HG02885 (cell line): ENCODE measurements around the gene CACNA1C.

Source experiments
- ATAC-seq: cut with Tn5 transposase; IDR thresholded peaks from one replicate; pipeline ENCODE4 v1.9.1; 2021; ENCODE audit warnings: mild to moderate bottlenecking; ENCODE audit not compliant: unreplicated experiment, poor library complexity

CACNA1C gene

GRCh38 chr12:2165021-2165420 lies 112.2 kb downstream of the CACNA1C start:
- no peak for ATAC-seq

- no peak for ATAC-seq
These were observed 113.1 kb downstream of the CACNA1C start for GRCh38 chr12:2165927-2166326.

GRCh38 chr12:2166696-2167095 lies 113.9 kb downstream of the CACNA1C start:
- no peak for ATAC-seq

- no peak for ATAC-seq
These were observed 114.4 kb downstream of the CACNA1C start for GRCh38 chr12:2167231-2167630.

DNA sequence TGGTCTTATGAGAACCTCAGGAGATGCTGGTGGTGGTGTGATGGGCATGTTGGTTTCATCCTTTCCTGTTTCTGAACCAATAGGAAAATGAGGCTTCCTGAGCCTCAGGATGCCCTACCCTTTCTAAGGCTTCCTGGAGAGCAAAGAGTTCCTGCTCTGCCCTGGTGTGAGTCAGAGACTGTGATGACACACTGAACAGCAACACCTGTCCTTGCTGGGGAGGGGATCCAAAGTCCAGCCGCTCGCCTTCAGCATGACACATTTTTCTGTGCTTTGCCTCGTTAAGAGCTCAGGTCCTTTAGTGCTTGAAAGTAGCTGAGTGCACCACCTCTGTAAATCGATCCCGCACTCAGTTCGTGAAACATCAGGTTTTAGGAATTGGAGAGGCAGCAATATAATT lies 116.0 kb downstream of the CACNA1C start:
- no peak for ATAC-seq

DNA sequence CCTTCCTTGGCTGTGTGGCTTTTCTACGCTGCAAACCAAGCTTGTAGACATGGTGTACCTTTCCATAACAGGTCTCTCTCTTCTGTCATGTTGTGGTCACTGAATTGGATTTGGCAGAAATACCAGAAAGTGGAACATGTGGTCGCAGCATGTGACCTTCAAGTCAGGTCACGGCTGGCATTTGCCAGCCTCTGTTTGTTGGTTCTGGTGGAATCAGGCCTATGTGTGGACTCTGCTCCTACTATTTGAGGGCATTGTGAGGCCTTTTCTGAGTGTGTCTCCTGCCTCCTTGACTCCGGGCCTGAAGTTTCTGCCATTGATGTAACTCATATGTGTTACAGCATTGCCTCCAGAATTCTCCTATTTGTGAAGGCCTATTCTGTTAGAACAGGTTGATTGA lies 116.7 kb downstream of the CACNA1C start:
- no peak for ATAC-seq

GRCh38 chr12:2169940-2170339 lies 117.2 kb downstream of the CACNA1C start:
- ATAC-seq = no peak

DNA sequence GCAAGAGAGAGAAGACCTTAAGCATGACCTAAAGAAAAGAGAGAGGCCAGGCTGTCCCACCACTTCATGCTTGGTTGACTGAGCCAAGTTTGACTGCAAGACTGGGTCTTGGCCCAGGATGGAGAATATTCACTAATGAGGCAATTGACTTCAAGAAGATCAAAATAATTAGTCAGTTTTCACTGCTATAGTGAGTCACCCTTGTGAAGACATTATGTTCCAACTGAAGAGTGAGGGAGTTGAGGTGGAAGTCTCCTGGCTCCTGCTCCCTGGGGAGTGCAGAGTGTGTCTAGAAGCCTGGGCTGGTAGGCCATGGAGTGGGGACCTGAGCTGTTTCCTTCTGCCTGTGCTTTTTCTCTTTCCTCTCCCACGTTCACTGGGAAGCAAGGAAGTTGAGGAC lies 117.6 kb downstream of the CACNA1C start:
- no peak for ATAC-seq

GRCh38 chr12:2171672-2172426 lies 119.1 kb downstream of the CACNA1C start:
- no peak for ATAC-seq

GRCh38 chr12:2172491-2173214 lies 119.9 kb downstream of the CACNA1C start:
- no peak for ATAC-seq

DNA sequence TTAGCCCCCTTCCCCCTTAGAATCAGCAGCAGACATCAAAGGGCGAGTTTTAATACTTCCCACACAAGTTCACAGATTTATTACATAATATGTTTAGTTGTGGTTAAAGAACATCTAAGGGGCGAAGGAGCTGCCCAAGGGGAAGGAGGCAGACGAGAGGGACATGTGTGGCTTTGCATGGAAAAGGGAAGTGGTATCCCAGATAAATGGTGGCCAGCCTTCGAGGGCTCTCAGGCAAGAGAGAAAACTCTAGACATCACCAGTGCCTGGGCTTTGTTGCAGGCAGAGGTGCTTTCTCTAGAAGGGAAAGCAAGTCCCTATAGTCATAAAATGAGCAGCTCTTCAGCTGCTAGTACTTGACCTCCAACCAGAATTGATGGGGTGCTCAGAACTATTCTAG lies 121.2 kb downstream of the CACNA1C start:
- no peak for ATAC-seq

GRCh38 chr12:2177003-2177402 lies 124.2 kb downstream of the CACNA1C start:
- ATAC-seq = no peak

DNA sequence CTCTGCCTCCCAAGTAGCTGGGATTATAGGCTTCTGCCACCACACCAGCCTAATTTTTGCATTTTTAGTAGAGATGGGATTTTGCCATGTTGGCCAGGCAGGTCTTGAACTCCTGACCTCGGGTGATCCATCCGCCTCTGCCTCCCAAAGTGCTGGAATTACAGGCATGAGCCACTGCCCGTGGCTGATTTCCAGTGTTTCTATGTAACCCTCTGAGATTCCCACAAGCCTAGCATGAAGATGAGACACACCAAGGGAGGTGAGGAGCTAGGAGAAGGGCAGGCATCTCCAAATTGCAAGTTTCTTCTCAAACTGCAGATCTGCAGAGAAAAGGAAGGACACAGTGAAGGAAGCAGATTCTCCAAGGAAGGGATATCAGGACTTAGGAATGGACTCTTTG lies 125.0 kb downstream of the CACNA1C start:
- ATAC-seq = no peak

DNA sequence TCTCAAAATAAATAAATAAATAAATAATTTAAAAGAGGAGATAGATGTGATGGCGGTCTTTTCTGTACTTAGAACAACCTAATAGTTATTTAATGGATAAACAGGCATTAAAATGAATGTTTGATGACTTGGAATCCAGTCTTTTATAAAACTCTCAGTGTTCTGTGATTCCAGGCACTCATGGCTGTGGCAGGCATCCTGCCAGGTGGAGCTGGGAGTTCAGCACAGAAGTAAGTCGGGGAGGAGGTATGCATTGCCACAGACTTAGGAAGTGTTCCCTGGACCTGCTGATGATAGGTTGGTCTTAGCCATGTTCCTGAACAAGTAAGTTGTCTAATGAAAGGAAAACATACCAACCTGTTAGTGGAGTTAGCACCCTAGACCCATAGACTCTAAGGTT lies 126.3 kb downstream of the CACNA1C start:
- ATAC-seq = no peak

DNA sequence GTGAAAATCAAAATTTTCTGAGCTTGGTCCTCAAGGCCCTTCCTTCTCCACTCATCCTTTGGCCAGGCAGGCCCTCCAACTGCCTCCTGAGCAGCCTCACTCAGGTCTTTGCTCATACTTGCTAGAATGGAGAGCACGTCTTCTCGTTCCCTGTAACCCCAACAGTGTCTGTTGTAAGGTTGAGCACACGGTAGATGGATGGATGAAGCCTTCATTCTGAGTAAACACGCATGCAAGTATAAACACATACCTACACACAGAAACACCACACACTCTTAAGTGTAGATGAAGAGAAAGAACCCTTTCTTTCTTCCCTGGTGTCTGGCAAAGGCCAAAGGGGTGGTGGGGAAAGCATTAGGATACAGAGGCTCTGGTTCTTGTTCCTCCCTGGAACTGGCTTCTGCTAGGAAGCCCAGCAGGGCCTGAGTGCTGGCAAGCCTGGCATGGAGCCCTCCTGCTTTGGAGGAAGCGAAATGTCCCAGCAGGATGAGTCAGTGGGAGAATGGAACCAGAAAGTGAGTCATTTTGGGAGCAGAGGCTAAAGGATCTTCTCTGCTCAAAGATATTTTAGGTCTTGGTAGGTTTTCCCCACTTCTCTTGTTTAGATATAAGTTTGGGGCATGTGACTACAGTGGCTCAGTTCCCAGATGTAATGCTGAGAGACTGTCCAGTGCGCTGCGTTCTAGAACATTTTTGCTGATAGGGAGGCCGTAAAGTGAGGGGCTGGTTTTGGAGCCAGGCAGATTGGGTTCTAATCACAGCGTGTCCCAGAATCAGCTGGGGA lies 127.4 kb downstream of the CACNA1C start:
- no peak for ATAC-seq

GRCh38 chr12:2180737-2181082 lies 127.9 kb downstream of the CACNA1C start:
- ATAC-seq = no peak

GRCh38 chr12:2183556-2184541 lies 131.1 kb downstream of the CACNA1C start:
- no peak for ATAC-seq

DNA sequence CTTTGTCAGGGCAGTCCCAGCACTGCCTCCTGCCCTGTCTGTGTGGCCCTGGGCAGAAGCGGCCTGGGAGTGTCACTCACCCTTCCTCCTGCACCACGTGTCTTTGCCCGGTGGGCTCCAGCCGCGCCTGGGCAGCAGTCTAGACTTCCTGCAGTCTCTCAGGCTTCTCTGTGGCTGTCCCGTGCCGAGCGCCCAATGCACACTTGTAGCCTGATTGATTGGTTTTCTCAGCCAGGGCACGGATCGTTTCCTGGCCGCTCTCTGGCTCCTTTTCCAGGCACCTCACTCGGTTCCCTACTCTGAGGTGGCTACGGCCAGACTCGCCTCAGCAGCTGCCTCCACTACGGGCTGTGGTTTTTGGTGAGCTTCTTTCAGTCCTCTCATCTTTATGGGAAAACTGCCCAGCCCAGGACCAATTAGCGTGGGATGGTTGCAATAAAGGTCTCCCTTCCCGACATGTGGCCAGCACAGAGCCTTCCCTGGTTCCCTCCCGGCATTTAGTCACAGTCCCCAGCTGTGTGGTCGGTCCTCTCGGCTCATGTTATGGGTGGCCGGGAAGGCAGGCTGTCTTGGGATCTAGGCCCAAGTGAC lies 133.1 kb downstream of the CACNA1C start:
- no peak for ATAC-seq

DNA sequence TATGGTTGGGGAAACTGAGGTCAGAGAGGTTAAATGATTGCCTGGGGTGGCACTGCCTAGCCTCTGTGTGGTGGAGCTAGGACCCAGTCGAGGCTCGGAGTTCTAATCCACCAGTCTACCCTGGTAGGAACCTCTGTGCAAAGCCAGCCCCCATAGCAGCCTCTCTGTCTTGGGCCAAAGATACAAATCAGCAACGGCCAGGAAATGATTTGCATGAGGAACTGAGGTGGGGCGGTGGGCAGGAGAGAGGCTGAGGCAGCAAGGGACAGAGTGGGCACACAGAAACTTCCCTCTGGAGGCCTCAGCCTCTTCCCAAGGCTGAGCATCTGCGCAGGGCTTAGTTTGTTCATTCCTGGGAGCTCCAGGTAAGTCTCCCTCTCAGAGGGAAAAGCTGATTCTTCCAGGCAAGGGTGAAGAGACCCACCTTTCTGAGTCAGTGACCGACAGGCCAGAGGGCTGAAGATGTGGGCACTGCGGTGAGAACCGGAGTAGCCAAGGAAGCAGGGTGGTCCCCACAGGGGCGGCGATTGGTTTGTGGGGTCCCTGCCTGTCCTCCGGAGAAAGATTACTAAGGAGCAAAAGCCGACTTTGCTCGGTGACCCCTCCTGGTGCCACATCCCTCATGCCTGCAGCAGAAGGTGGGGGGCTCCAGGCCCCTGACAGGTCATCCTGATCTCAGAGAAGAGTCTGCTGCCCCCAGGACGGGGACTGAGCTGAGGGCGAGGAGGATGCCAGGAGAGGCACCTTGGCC lies 134.6 kb downstream of the CACNA1C start:
- ATAC-seq = no peak
